Measurements from ENCODE around the gene ATF6.

The ATF6 gene

DNA sequence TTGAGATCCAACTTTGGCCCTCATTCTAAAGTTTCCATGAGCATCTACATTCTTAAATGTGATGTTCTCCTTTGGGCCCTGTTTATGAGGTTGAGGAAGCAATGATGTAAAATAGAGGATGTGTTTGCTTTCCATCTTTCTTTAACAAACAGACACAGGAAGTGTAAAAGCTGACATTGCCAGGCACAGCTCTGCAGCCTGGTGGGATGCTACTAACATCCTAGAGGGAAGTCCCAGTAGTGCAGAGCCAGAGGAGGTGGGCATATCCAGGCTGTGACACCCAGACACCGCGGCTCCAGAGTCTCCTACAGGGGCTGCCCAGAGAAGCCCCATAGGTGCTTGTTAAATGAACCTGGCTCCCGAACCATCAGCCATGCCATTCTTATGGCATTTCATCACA lies 241.3 kb downstream of the ATF6 start:
- no peak for DNase-seq

DNA sequence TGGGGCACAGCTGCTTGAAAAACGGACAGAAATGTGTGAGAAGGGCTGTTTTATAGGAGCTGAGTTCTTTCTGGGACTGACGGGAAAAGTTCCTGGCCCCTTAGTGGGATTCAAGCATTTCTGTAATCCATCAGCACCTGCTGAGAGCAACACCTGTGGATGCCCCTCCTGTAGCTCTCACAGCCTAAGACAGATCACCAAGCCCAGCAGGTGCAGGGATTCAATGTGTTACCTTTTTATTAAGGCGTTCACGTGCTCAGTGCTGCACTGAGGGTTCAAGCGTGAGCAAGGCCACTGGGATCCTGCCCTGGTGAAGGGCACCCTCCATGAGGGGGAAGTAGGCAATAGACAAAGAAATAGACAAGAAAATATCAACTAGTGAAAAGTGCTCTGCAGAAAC lies 242.7 kb downstream of the ATF6 start:
- DNase-seq: no peak

GRCh38 chr1:162009501-162010174 lies 243.5 kb downstream of the ATF6 start:
- no peak for DNase-seq

- DNase-seq: no peak
These were observed 244.0 kb downstream of the ATF6 start for GRCh38 chr1:162010175-162010506.

DNA sequence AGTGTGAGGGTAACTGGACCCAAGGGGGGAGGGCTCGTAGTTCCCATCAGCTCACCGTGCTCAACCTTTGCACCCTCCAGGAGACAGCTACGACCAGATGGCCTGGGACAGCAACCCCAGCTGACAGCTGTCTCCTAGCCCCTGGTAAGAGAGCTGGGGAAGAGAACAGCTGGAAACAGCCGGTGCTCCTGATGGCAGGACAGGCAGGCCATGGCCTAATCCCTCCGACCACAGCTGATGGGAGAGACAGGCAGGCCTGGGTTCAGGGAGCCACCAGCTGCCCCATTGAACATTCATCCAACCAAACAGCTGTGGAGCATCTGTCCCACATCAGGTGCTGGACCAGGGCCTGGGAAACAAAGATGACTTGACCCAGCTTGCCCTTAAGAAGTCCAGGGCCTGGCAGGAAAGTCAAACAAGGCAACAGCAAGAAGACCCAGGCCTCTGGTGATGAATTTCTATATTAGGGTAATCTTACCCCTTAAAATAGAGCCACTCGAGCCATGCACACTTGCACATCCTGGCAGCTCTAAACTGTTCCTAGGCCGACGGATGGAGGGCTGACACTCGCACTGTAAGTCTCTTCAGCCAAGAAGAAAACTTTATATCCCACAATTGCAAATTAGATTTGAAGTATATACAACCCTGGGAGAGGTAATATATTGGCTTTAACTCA lies 245.4 kb downstream of the ATF6 start:
- no peak for DNase-seq

DNA sequence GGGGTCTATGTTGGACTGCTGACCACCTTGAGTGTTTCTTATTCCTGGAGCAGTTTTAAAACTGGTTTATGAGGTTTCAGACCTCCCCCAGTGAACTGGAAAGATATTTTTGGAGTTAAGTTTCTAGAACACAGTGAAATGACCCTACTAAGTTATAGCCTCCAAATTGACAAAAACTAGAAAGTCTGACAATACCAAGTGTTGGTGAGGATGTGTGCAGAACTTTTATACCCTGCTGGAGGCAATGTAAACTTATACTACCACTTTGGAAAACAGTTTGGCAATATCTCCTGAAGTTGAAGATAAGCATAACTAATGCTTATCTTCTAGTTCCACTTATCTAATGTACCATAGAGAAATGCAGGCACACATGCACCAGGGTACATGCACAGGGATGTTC lies 247.2 kb downstream of the ATF6 start:
- no peak for DNase-seq
